Prostate gland (tissue), 2 donors: Measurements from ENCODE around the gene P2RY8.

Experiments
- CTCF ChIP-seq, 4 experiments: fragments of 200-600 bp in 2 of 4; fragments of 450-650 bp in 2 of 4; sonication (generic) in 2 of 4; IDR thresholded peaks; 1 replicate in 3 of 4; 2 replicates in 1 of 4; pipeline ENCODE4 v1.5.1; 2016 to 2019; ENCODE audit warnings: antibody characterized with exemption in 4 of 4, mild to moderate bottlenecking in 2 of 4, moderate library complexity in 2 of 4
- POLR2A ChIP-seq: fragments of 450-650 bp; IDR thresholded peaks from one replicate; pipeline ENCODE4 v1.6.1; 2016; ENCODE audit warnings: antibody characterized with exemption, mild to moderate bottlenecking
- POLR2AphosphoS5 ChIP-seq: sonication (generic); formaldehyde crosslinking; IDR thresholded peaks from one replicate; pipeline ENCODE4 v1.6.1; 2017; ENCODE audit warnings: antibody characterized with exemption

GRCh38 chrX:1558761-1559468 lies 21.9 kb upstream of the P2RY8 start:
- TF ChIP-seq CTCF (IDR thresholded peaks at IDR 0.05) (no peak), POLR2AphosphoS5 (no peak), POLR2A (no peak)
